Fibroblast of lung (primary cell): ENCODE data around the gene PSMG4. TPM values are rescaled to one million over a fixed set of nuclear protein-coding genes. Genes with fewer than 3 reads are reported as not detected.

ENCODE experiments used
- DNase-seq, 2 donors: peaks; one replicate each; pipeline versions ENCODE4 v3.0.0 to v3.0.0-alpha.2; 2010; ENCODE audit warnings: low read depth in 2 of 2
- H2AFZ ChIP-seq: 2 replicates; pipeline ENCODE4 v1.5.1; 2012; ENCODE audit warnings: low read length, control low read depth, inconsistent platforms
- H3K27ac ChIP-seq: 2 replicates; pipeline ENCODE4 v1.5.1; 2011; ENCODE audit warnings: low read length, control low read depth; ENCODE audit not compliant: insufficient read depth
- H3K27me3 ChIP-seq: 2 replicates; pipeline ENCODE4 v1.5.1; 2011; ENCODE audit warnings: mild to moderate bottlenecking, low read length; ENCODE audit not compliant: control insufficient read depth, insufficient read depth
- H3K36me3 ChIP-seq: 2 replicates; pipeline ENCODE4 v1.5.1; 2011; ENCODE audit warnings: low read length; ENCODE audit not compliant: control insufficient read depth, insufficient read depth
- H3K4me1 ChIP-seq: 2 replicates; pipeline ENCODE4 v1.5.1; 2011; ENCODE audit warnings: low read length; ENCODE audit not compliant: control insufficient read depth, insufficient read depth; ENCODE audit errors: extremely low read depth
- H3K4me2 ChIP-seq: 2 replicates; pipeline ENCODE4 v1.5.1; 2011; ENCODE audit warnings: low read length, control low read depth; ENCODE audit not compliant: insufficient read depth; ENCODE audit errors: extremely low read depth
- H3K4me3 ChIP-seq, 4 experiments: fragments of 200-600 bp in 1 of 4; sonication (generic) in 1 of 4; replicated peaks in 1 of 4; 2 replicates each; pipeline ENCODE4 v1.5.1; 2011 to 2016; ENCODE audit warnings: low read length in 4 of 4, low read depth in 3 of 4, mild to moderate bottlenecking in 3 of 4, control low read depth in 2 of 4, inconsistent platforms in 1 of 4, mixed read lengths in 1 of 4; ENCODE audit not compliant: insufficient read depth in 1 of 4; ENCODE audit errors: control extremely low read depth in 1 of 4
- H3K79me2 ChIP-seq: 2 replicates; pipeline ENCODE4 v1.5.1; 2012; ENCODE audit warnings: mild to moderate bottlenecking, low read length, inconsistent platforms; ENCODE audit not compliant: control insufficient read depth, insufficient read depth
- H3K9ac ChIP-seq: 2 replicates; pipeline ENCODE4 v1.5.1; 2011; ENCODE audit warnings: mild to moderate bottlenecking, low read length, control low read depth; ENCODE audit not compliant: insufficient read depth
- H3K9me3 ChIP-seq: 2 replicates; pipeline ENCODE4 v1.5.1; 2012; ENCODE audit warnings: low read depth, low read length; ENCODE audit not compliant: control insufficient read depth, insufficient read depth
- H4K20me1 ChIP-seq: 2 replicates; pipeline ENCODE4 v1.5.1; 2011; ENCODE audit warnings: low read length; ENCODE audit not compliant: control insufficient read depth, insufficient read depth; ENCODE audit errors: extremely low read depth
- EZH2 ChIP-seq: IDR thresholded peaks from 2 replicates; pipeline ENCODE4 v1.5.1; 2012; ENCODE audit warnings: low read length, control low read depth, mild to moderate bottlenecking; ENCODE audit errors: missing control alignments
- polyA plus RNA-seq, 2 donors: library from polyadenylated mRNA; depleted of rRNA in 1 of 2; stranded (reverse) in 1 of 2; unstranded in 1 of 2; fragments of >200 nt; gene quantifications; 2 replicates each; pipeline ENCODE4 v1.2.1, GENCODE V29; 2011 to 2012; ENCODE audit warnings: missing spikeins in 1 of 2
- total RNA-seq: library from RNA; depleted of rRNA; stranded (reverse); fragments of >200 nt; gene quantifications from 2 replicates; pipeline ENCODE4 v1.2.1, GENCODE V29; 2014
- TF ChIP-seq, protein P1 (sequence below), 2 donors: IDR thresholded peaks in 1 of 2; conservative IDR thresholded peaks in 1 of 2; 1 replicate in 1 of 2; 2 replicates in 1 of 2; pipeline ENCODE4 v1.5.1; 2011 to 2012; ENCODE audit warnings: low read length in 2 of 2, control low read depth in 1 of 2, inconsistent platforms in 1 of 2, low read depth in 1 of 2, mild to moderate bottlenecking in 1 of 2

Gene PSMG4
- total and polyA plus RNA-seq, 2 donors (not counting 1 experiment from before 2014, with no cell fraction given), result 12.5 to 34.2 TPM

GRCh38 chr6:3252861-3253596 lies 5.7 kb upstream of the PSMG4 start:
- Histone ChIP-seq H3K4me3 (no peak overlapping the region), H3K27me3 (peaks cover 14% of the 10 kb centered on the region), H3K4me1 (peaks cover 3% of the 10 kb centered on the region), H3K79me2 (no peaks in the 10 kb centered on the region), H3K4me2 (no peak overlapping the region), H3K36me3 (no peaks in the 10 kb centered on the region), H4K20me1 (no peaks in the 10 kb centered on the region), H2AFZ (no peak overlapping the region), H3K9ac (no peak overlapping the region), H3K27ac (no peak overlapping the region), H3K9me3 (no peaks in the 10 kb centered on the region)
- no peak for DNase-seq
- no peak for TF ChIP-seq EZH2
- TF ChIP-seq, protein P1, sequence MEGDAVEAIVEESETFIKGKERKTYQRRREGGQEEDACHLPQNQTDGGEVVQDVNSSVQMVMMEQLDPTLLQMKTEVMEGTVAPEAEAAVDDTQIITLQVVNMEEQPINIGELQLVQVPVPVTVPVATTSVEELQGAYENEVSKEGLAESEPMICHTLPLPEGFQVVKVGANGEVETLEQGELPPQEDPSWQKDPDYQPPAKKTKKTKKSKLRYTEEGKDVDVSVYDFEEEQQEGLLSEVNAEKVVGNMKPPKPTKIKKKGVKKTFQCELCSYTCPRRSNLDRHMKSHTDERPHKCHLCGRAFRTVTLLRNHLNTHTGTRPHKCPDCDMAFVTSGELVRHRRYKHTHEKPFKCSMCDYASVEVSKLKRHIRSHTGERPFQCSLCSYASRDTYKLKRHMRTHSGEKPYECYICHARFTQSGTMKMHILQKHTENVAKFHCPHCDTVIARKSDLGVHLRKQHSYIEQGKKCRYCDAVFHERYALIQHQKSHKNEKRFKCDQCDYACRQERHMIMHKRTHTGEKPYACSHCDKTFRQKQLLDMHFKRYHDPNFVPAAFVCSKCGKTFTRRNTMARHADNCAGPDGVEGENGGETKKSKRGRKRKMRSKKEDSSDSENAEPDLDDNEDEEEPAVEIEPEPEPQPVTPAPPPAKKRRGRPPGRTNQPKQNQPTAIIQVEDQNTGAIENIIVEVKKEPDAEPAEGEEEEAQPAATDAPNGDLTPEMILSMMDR (conservative IDR thresholded peaks at IDR 0.05 in 1 of 2, IDR thresholded peaks at IDR 0.05 in 1 of 2; ENCODE audit: low read depth in 1 of 2, low read length in 2 of 2), result no peak

DNA sequence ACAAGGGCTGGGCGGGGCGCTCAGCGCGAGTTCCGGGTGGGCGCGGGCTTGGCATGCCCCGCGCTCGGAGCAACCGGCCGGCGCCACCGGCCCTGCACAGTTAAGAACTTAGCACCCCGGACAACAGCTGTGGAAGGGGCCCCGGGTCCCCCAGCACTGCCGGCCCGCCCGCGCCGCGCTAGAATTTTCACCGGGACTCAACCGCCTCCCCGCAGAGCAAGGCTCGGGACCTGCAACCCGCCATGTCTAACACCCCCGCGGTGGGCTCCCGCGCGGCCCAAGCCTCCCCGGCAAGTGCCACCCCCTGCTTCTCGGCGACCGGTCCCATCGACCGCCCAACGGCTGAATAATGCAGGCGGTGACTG lies 5.2 kb upstream of the PSMG4 start:
- Histone ChIP-seq H3K9me3 (no peaks in the 10 kb centered on the region), H3K36me3 (no peaks in the 10 kb centered on the region), H3K4me1 (no peaks in the 10 kb centered on the region), H3K79me2 (no peaks in the 10 kb centered on the region), H3K27me3 (peaks cover 14% of the 10 kb centered on the region), H3K9ac (no peak overlapping the region), H3K4me3 (no peak overlapping the region), H3K4me2 (no peak overlapping the region), H2AFZ (no peak overlapping the region), H4K20me1 (no peaks in the 10 kb centered on the region), H3K27ac (no peak overlapping the region)
- TF ChIP-seq EZH2, result no peak
- TF ChIP-seq, protein P1 (conservative IDR thresholded peaks at IDR 0.05 in 1 of 2, IDR thresholded peaks at IDR 0.05 in 1 of 2; ENCODE audit: low read depth in 1 of 2, low read length in 2 of 2), result no peak
- no peak for DNase-seq

GRCh38 chr6:3258201-3258600 lies 546 bp upstream of the PSMG4 start:
- DNase-seq, result no peak
- Histone ChIP-seq H3K36me3 (no peaks in the 10 kb centered on the region), H3K27ac (no peak overlapping the region), H4K20me1 (no peaks in the 10 kb centered on the region), H3K27me3 (peaks cover 14% of the 10 kb centered on the region), H3K4me1 (peaks cover 4% of the 10 kb centered on the region), H3K9ac (no peak overlapping the region), H2AFZ (peak overlapping the region; percentile 73), H3K4me3 (peak overlapping the region; percentile 32 to 94 (median 60)), H3K79me2 (peaks cover 35% of the 10 kb centered on the region), H3K9me3 (no peaks in the 10 kb centered on the region), H3K4me2 (peak overlapping the region; percentile 85)
- TF ChIP-seq EZH2, result no peak
- TF ChIP-seq, protein P1 (conservative IDR thresholded peaks at IDR 0.05 in 1 of 2, IDR thresholded peaks at IDR 0.05 in 1 of 2; ENCODE audit: low read depth in 1 of 2, low read length in 2 of 2), result no peak
